Endothelial cell (in vitro differentiated cells): Measurements from ENCODE around the gene HABP4. TPM values are rescaled to one million over a fixed set of nuclear protein-coding genes. Genes with fewer than 3 reads are reported as not detected.

Experiments used
- DNase-seq: peaks from one replicate; pipeline ENCODE4 v3.0.0; 2021; ENCODE audit warnings: low spot score
- H3K27ac Mint-ChIP-seq: one replicate; pipeline ENCODE4 v1.8.0; 2021; ENCODE audit warnings: mixed read lengths, inconsistent platforms; ENCODE audit not compliant: unreplicated experiment
- H3K27me3 Mint-ChIP-seq: one replicate; pipeline ENCODE4 v1.8.0; 2021; ENCODE audit warnings: mild to moderate bottlenecking, moderate library complexity, mixed read lengths, inconsistent platforms; ENCODE audit not compliant: unreplicated experiment
- H3K36me3 Mint-ChIP-seq: one replicate; pipeline ENCODE4 v1.8.0; 2021; ENCODE audit warnings: mild to moderate bottlenecking, low read depth, mixed read lengths, inconsistent platforms; ENCODE audit not compliant: unreplicated experiment
- H3K4me1 Mint-ChIP-seq: one replicate; pipeline ENCODE4 v1.8.0; 2021; ENCODE audit warnings: mild to moderate bottlenecking, mixed read lengths, inconsistent platforms; ENCODE audit not compliant: unreplicated experiment
- H3K4me3 Mint-ChIP-seq: one replicate; pipeline ENCODE4 v1.8.0; 2021; ENCODE audit warnings: mild to moderate bottlenecking, mixed read lengths, inconsistent platforms; ENCODE audit not compliant: unreplicated experiment
- H3K9me3 Mint-ChIP-seq: one replicate; pipeline ENCODE4 v1.8.0; 2021; ENCODE audit warnings: mixed read lengths, inconsistent platforms; ENCODE audit not compliant: unreplicated experiment
- CTCF ChIP-seq: fragments of 200-600 bp; sonication (generic); IDR thresholded peaks from one replicate; pipeline ENCODE4 v1.5.0; 2021; ENCODE audit warnings: antibody characterized with exemption; ENCODE audit not compliant: unreplicated experiment
- total RNA-seq: library from RNA; stranded (reverse); fragmentation: NEBNext Ultra II Directional; extraction: Animal tissue kit (Norgen Biotek cat#: 25700); gene quantifications from one replicate; pipeline ENCODE4 v1.2.1, GENCODE V29; 2021; ENCODE audit not compliant: unreplicated experiment

The HABP4 gene
- total RNA-seq, 1 donor from 2014 or later = 7.5 TPM

GRCh38 chr9:96483733-96484390 lies 33.9 kb downstream of the HABP4 start:
- no peak overlapping the region for H3K4me3 Mint-ChIP-seq
- peaks cover 1% of the 10 kb centered on the region for H3K27me3 Mint-ChIP-seq
- peaks cover 5% of the 10 kb centered on the region for H3K36me3 Mint-ChIP-seq
- no peak for TF ChIP-seq CTCF
- H3K4me1 Mint-ChIP-seq = no peaks in the 10 kb centered on the region
- no peak overlapping the region for H3K27ac Mint-ChIP-seq
- no peaks in the 10 kb centered on the region for H3K9me3 Mint-ChIP-seq
- no peak for DNase-seq

- peaks cover 1% of the 10 kb centered on the region for H3K27me3 Mint-ChIP-seq
- no peak for TF ChIP-seq CTCF
- H3K4me3 Mint-ChIP-seq = no peak overlapping the region
- DNase-seq = no peak
- no peaks in the 10 kb centered on the region for H3K9me3 Mint-ChIP-seq
- H3K27ac Mint-ChIP-seq = no peak overlapping the region
- peaks cover 5% of the 10 kb centered on the region for H3K36me3 Mint-ChIP-seq
- H3K4me1 Mint-ChIP-seq = no peaks in the 10 kb centered on the region
Observed at GRCh38 chr9:96484521-96484931, 34.6 kb downstream of the HABP4 start.

- H3K9me3 Mint-ChIP-seq = no peaks in the 10 kb centered on the region
- no peak overlapping the region for H3K27ac Mint-ChIP-seq
- H3K36me3 Mint-ChIP-seq = peaks cover 8% of the 10 kb centered on the region
- TF ChIP-seq CTCF = no peak
- H3K4me1 Mint-ChIP-seq = no peaks in the 10 kb centered on the region
- H3K4me3 Mint-ChIP-seq = no peak overlapping the region
- peaks cover 1% of the 10 kb centered on the region for H3K27me3 Mint-ChIP-seq
- no peak for DNase-seq
Observed at GRCh38 chr9:96485280-96485679, 35.3 kb downstream of the HABP4 start.

- H3K4me1 Mint-ChIP-seq = no peaks in the 10 kb centered on the region
- H3K36me3 Mint-ChIP-seq = peaks cover 15% of the 10 kb centered on the region
- no peak for DNase-seq
- no peak overlapping the region for H3K4me3 Mint-ChIP-seq
- no peaks in the 10 kb centered on the region for H3K9me3 Mint-ChIP-seq
- peaks cover 1% of the 10 kb centered on the region for H3K27me3 Mint-ChIP-seq
- TF ChIP-seq CTCF = no peak
- H3K27ac Mint-ChIP-seq = no peak overlapping the region
Observed at GRCh38 chr9:96486386-96487028, 36.5 kb downstream of the HABP4 start.

GRCh38 chr9:96487029-96487396 lies 37.0 kb downstream of the HABP4 start:
- Mint-ChIP-seq H3K27me3 (peaks cover 4% of the 10 kb centered on the region), H3K9me3 (no peaks in the 10 kb centered on the region), H3K27ac (no peak overlapping the region), H3K36me3 (peaks cover 18% of the 10 kb centered on the region), H3K4me1 (no peaks in the 10 kb centered on the region), H3K4me3 (no peak overlapping the region)
- TF ChIP-seq CTCF = no peak
- no peak for DNase-seq
